OCI-LY1 (cell line): ENCODE results near the gene OLA1.

Experiments used
- H2AFZ ChIP-seq: fragments of 200-600 bp; sonication (generic), shearing (Covaris generic); 2 replicates; pipeline ENCODE4 v1.6.0; 2014; ENCODE audit warnings: antibody characterized with exemption, mild to moderate bottlenecking, low read length
- H3F3A ChIP-seq: fragments of 200-600 bp; sonication (generic), shearing (Covaris generic); 2 replicates; pipeline ENCODE4 v1.6.0; 2014; ENCODE audit warnings: mild to moderate bottlenecking, antibody characterized with exemption, low read length, moderate library complexity; ENCODE audit not compliant: insufficient read depth
- H3K27ac ChIP-seq: fragments of 200-600 bp; sonication (generic); 2 replicates; pipeline ENCODE4 v1.5.1; 2014; ENCODE audit warnings: low read length, mixed run types, mild to moderate bottlenecking, low read depth; ENCODE audit not compliant: poor library complexity, severe bottlenecking
- H3K27me3 ChIP-seq: fragments of 200-600 bp; sonication (generic); 2 replicates; pipeline ENCODE4 v1.6.0; 2014; ENCODE audit warnings: antibody characterized with exemption, mild to moderate bottlenecking, low read length, moderate library complexity; ENCODE audit not compliant: insufficient read depth
- H3K36me3 ChIP-seq: fragments of 200-600 bp; sonication (generic); 2 replicates; pipeline ENCODE4 v1.6.1; 2014; ENCODE audit warnings: mild to moderate bottlenecking, antibody characterized with exemption, low read length, moderate library complexity, mixed read lengths; ENCODE audit not compliant: insufficient read depth
- H3K4me1 ChIP-seq: fragments of 200-600 bp; sonication (generic); 2 replicates; pipeline ENCODE4 v1.5.1; 2014; ENCODE audit warnings: mild to moderate bottlenecking, low read length, moderate library complexity; ENCODE audit not compliant: insufficient read depth, severe bottlenecking
- H3K4me2 ChIP-seq: fragments of 200-600 bp; sonication (generic), shearing (Covaris generic); 2 replicates; pipeline ENCODE4 v1.6.1; 2014; ENCODE audit warnings: low read length
- H3K4me3 ChIP-seq: fragments of 200-600 bp; sonication (generic); 2 replicates; pipeline ENCODE4 v1.5.1; 2014; ENCODE audit warnings: low read length, low read depth, mild to moderate bottlenecking, mixed read lengths; ENCODE audit not compliant: poor library complexity, severe bottlenecking
- H3K79me2 ChIP-seq: fragments of 200-600 bp; shearing (Covaris generic); 2 replicates; pipeline ENCODE4 v1.6.1; 2016; ENCODE audit warnings: mixed run types, low read length, mixed read lengths; ENCODE audit not compliant: insufficient read depth
- H3K9ac ChIP-seq: fragments of 200-600 bp; sonication (generic), shearing (Covaris generic); 2 replicates; pipeline ENCODE4 v1.6.1; 2014; ENCODE audit warnings: mild to moderate bottlenecking, low read length, mixed read lengths
- H3K9me2 ChIP-seq: fragments of 200-600 bp; sonication (generic), shearing (Covaris generic); 2 replicates; pipeline ENCODE4 v1.6.1; 2014; ENCODE audit warnings: low read depth, mild to moderate bottlenecking, low read length, mixed read lengths
- H3K9me3 ChIP-seq: fragments of 200-600 bp; shearing (Covaris generic); 2 replicates; pipeline ENCODE4 v1.6.1; 2014; ENCODE audit warnings: low read length, mixed read lengths
- H4K20me1 ChIP-seq: fragments of 200-600 bp; sonication (generic), shearing (Covaris generic); 2 replicates; pipeline ENCODE4 v1.6.0; 2016; ENCODE audit warnings: mild to moderate bottlenecking, low read length; ENCODE audit not compliant: insufficient read depth
- EZH2 ChIP-seq: fragments of 200-600 bp; sonication (generic), shearing (Covaris generic); IDR thresholded peaks from 2 replicates; pipeline ENCODE4 v1.8.0; 2017; ENCODE audit warnings: borderline replicate concordance, mixed run types, mild to moderate bottlenecking, antibody characterized with exemption, low read length, moderate library complexity, mixed read lengths
- TF ChIP-seq, protein P1 (sequence below): fragments of 200-600 bp; sonication (generic), shearing (Covaris generic); IDR thresholded peaks from 2 replicates; pipeline ENCODE4 v1.5.1; 2017; ENCODE audit warnings: mild to moderate bottlenecking, antibody characterized with exemption, low read length, moderate library complexity, mixed read lengths

Gene OLA1

DNA sequence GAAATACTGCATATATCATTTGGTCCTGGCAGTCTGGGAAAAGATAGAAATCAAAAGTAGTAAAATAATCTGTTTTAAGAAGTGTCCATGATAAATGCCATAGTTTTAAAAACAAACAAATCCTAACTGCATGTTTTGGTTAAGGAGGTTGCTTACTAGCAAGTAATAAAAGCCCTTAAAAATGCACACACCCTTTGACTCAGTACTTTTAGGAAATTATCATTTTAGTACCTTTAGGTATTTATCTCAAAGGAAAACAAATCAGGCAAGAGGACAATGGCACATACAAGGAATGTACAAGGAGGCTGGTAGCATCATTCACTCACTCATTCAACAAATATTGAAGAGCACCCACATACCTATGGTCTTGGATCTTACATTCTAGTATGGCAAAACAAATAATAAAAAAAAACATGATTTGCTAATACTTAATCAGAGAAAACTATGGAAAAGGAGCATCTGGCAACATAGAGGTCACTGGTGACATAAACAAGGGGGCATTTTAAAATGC, 67.6 kb downstream of the OLA1 start:
- H3K79me2 ChIP-seq = 0 out of 2 replicates have a peak, but pooled peaks cover 21% of the 10 kb centered on the region
- no peak overlapping the region for H3K27ac ChIP-seq
- H3K9ac ChIP-seq = no peak overlapping the region
- no peak overlapping the region for H3K4me3 ChIP-seq
- 0 out of 2 replicates have a peak, but pooled peaks cover 2% of the 10 kb centered on the region for H3K36me3 ChIP-seq
- H3K4me2 ChIP-seq = no peak overlapping the region
- no peaks in the 10 kb centered on the region for H3K27me3 ChIP-seq
- H3K4me1 ChIP-seq = no peaks in the 10 kb centered on the region
- TF ChIP-seq, protein P1, sequence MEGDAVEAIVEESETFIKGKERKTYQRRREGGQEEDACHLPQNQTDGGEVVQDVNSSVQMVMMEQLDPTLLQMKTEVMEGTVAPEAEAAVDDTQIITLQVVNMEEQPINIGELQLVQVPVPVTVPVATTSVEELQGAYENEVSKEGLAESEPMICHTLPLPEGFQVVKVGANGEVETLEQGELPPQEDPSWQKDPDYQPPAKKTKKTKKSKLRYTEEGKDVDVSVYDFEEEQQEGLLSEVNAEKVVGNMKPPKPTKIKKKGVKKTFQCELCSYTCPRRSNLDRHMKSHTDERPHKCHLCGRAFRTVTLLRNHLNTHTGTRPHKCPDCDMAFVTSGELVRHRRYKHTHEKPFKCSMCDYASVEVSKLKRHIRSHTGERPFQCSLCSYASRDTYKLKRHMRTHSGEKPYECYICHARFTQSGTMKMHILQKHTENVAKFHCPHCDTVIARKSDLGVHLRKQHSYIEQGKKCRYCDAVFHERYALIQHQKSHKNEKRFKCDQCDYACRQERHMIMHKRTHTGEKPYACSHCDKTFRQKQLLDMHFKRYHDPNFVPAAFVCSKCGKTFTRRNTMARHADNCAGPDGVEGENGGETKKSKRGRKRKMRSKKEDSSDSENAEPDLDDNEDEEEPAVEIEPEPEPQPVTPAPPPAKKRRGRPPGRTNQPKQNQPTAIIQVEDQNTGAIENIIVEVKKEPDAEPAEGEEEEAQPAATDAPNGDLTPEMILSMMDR = no peak
- TF ChIP-seq EZH2 = no peak
- peaks cover under 1% of the 10 kb centered on the region; the same call in 1 of the 2 replicates for H3K9me3 ChIP-seq
- no peak overlapping the region for H2AFZ ChIP-seq
- no peaks in the 10 kb centered on the region for H3F3A ChIP-seq
- H4K20me1 ChIP-seq = no peaks in the 10 kb centered on the region
- H3K9me2 ChIP-seq = no peaks in the 10 kb centered on the region

DNA sequence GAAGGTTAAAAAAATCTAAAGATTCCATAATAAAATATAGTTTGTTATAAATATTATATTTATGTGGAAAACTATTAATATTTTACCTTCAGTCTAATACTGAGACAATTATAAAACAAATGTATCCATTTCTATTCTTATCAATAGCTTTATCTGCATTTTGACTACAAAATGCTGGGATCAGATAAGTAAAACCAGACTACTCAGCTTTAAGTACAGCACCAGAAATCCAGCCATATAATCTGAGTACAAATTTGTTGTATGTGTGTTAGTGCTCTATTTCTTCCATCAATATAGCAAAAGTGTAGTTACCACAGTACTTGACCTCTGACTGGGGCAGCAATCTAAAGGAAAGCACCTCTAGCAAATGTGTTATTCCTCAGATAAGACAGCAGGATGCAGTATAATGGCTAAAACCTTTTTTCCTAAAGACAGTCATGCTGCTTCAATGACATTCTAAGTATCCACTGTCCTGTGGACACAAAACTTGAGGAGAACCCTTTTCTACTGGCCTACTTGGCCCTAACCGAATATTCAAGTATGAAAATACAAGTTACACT, 68.1 kb downstream of the OLA1 start:
- Histone ChIP-seq H3K79me2 (0 out of 2 replicates have a peak, but pooled peaks cover 21% of the 10 kb centered on the region), H3K27me3 (no peaks in the 10 kb centered on the region), H3F3A (no peaks in the 10 kb centered on the region), H3K27ac (no peak overlapping the region), H3K4me2 (no peak overlapping the region), H2AFZ (no peak overlapping the region), H3K4me3 (no peak overlapping the region), H3K9me3 (peaks cover 5% of the 10 kb centered on the region; the same call in 1 of the 2 replicates), H3K9me2 (no peaks in the 10 kb centered on the region), H3K36me3 (peaks cover 7% of the 10 kb centered on the region; the same call in 1 of the 2 replicates), H3K9ac (no peak overlapping the region), H4K20me1 (no peaks in the 10 kb centered on the region), H3K4me1 (no peaks in the 10 kb centered on the region)
- TF ChIP-seq, protein P1 = no peak
- no peak for TF ChIP-seq EZH2

DNA sequence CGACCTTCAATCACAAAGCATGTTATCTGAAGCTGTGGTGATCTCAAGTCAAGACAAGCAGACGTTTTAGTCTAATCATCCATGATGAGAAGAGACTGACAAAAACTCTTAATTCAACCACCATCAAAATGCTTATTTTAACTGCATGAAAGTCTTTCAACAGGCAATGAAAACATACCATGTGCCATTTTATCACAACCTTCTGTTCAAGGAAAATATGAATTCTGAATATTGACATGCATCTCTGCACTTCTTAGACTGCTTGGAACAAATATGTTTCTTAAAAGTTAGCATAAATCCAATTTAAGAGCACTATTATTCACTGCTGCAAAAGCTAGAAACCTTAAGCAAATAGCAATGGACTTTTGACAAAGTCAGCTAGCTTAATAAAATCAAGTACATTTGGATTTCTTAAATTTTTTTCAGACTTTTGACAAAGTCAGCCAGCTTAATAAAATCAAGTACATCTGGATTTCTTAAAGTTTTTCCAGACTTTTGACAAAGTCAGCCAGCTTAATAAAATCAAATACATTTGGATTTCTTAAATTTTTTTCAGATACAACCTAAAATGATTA, 70.9 kb downstream of the OLA1 start:
- no peak overlapping the region for H2AFZ ChIP-seq
- H3K79me2 ChIP-seq = peaks cover 30% of the 10 kb centered on the region; the same call in 1 of the 2 replicates
- H4K20me1 ChIP-seq = no peaks in the 10 kb centered on the region
- no peak overlapping the region for H3K9ac ChIP-seq
- no peaks in the 10 kb centered on the region for H3K4me1 ChIP-seq
- no peaks in the 10 kb centered on the region for H3K9me2 ChIP-seq
- TF ChIP-seq EZH2 = no peak
- TF ChIP-seq, protein P1 = no peak
- H3K4me3 ChIP-seq = no peak overlapping the region
- H3K27ac ChIP-seq = no peak overlapping the region
- H3K9me3 ChIP-seq = peaks cover 9% of the 10 kb centered on the region
- H3F3A ChIP-seq = no peaks in the 10 kb centered on the region
- H3K36me3 ChIP-seq = peaks cover 17% of the 10 kb centered on the region
- H3K4me2 ChIP-seq = no peak overlapping the region
- no peaks in the 10 kb centered on the region for H3K27me3 ChIP-seq
